B cell (primary cell): ENCODE data around the gene GADD45G.

Source experiments
- CTCF ChIP-seq: fragments of 200-600 bp; IDR thresholded peaks from one replicate; pipeline ENCODE4 v1.8.0; 2022; ENCODE audit warnings: antibody characterized with exemption, mild to moderate bottlenecking
- EZH2 ChIP-seq: IDR thresholded peaks from 2 replicates; pipeline ENCODE4 v1.6.1; 2012; ENCODE audit warnings: borderline replicate concordance, low read depth, mild to moderate bottlenecking, moderate library complexity, low read length; ENCODE audit not compliant: insufficient read depth, poor library complexity, severe bottlenecking

- TF ChIP-seq EZH2 (no peak), CTCF (no peak)
These were observed 29.1 kb downstream of the GADD45G start for GRCh38 chr9:89633920-89634319.
